GM23248 (cell line): ENCODE data around the gene MACROD2. TPM values are rescaled to one million over a fixed set of nuclear protein-coding genes. Genes with fewer than 3 reads are reported as not detected.

Experiments
- DNase-seq: peaks from one replicate; pipeline ENCODE4 v3.0.0-alpha.2; 2015
- H2AFZ ChIP-seq: fragments of 200-600 bp; sonication (generic); 2 replicates; pipeline ENCODE4 v1.6.1; 2016; ENCODE audit warnings: antibody characterized with exemption
- H3F3A ChIP-seq: fragments of 200-600 bp; sonication (generic); 2 replicates; pipeline ENCODE4 v1.6.1; 2016; ENCODE audit warnings: mild to moderate bottlenecking, antibody characterized with exemption, mixed run types; ENCODE audit not compliant: insufficient read depth
- H3K27ac ChIP-seq: fragments of 200-600 bp; sonication (generic); 2 replicates; pipeline ENCODE4 v1.5.1; 2016; ENCODE audit warnings: mild to moderate bottlenecking
- H3K27me3 ChIP-seq: fragments of 200-600 bp; sonication (generic); replicated peaks from 2 replicates; pipeline ENCODE4 v1.6.1; 2016; ENCODE audit warnings: mild to moderate bottlenecking; ENCODE audit not compliant: insufficient read depth
- H3K36me3 ChIP-seq: fragments of 200-600 bp; sonication (generic); 2 replicates; pipeline ENCODE4 v1.6.1; 2016; ENCODE audit warnings: low read depth, mild to moderate bottlenecking
- H3K4me1 ChIP-seq: fragments of 200-600 bp; sonication (generic); 2 replicates; pipeline ENCODE4 v1.6.1; 2016; ENCODE audit warnings: mild to moderate bottlenecking; ENCODE audit not compliant: insufficient read depth
- H3K4me2 ChIP-seq: fragments of 200-600 bp; sonication (generic); one replicate; pipeline ENCODE4 v1.6.1; 2016; ENCODE audit warnings: mild to moderate bottlenecking; ENCODE audit not compliant: unreplicated experiment
- H3K4me3 ChIP-seq: fragments of 200-600 bp; sonication (generic); 2 replicates; pipeline ENCODE4 v1.5.1; 2016; ENCODE audit warnings: mild to moderate bottlenecking
- H3K79me2 ChIP-seq: fragments of 200-600 bp; sonication (generic); 2 replicates; pipeline ENCODE4 v1.6.1; 2016; ENCODE audit warnings: mild to moderate bottlenecking; ENCODE audit not compliant: insufficient read depth
- H3K9ac ChIP-seq: fragments of 200-600 bp; sonication (generic); 2 replicates; pipeline ENCODE4 v1.6.1; 2016; ENCODE audit warnings: mild to moderate bottlenecking
- H3K9me2 ChIP-seq: fragments of 200-600 bp; sonication (generic); 2 replicates; pipeline ENCODE4 v1.6.1; 2016; ENCODE audit warnings: mixed run types, mild to moderate bottlenecking, moderate library complexity; ENCODE audit not compliant: insufficient read depth
- H3K9me3 ChIP-seq: fragments of 200-600 bp; sonication (generic); one replicate; pipeline ENCODE4 v1.6.1; 2017; ENCODE audit warnings: low read depth
- H4K20me1 ChIP-seq: fragments of 200-600 bp; sonication (generic); 2 replicates; pipeline ENCODE4 v1.6.0; 2016; ENCODE audit not compliant: insufficient read depth
- EZH2 ChIP-seq: fragments of 200-600 bp; sonication (generic); IDR thresholded peaks from 2 replicates; pipeline ENCODE4 v1.6.1; 2018; ENCODE audit warnings: antibody characterized with exemption, mild to moderate bottlenecking; ENCODE audit not compliant: insufficient read depth, poor library complexity, severe bottlenecking
- EZH2phosphoT487 ChIP-seq: fragments of 200-600 bp; sonication (generic); IDR thresholded peaks from 2 replicates; pipeline ENCODE4 v1.6.1; 2018; ENCODE audit warnings: antibody characterized with exemption, moderate library complexity, mild to moderate bottlenecking, low read depth; ENCODE audit not compliant: insufficient read depth
- WGBS, 2 experiments: methylation state at CpG; one replicate each; pipeline ENCODE4 v1.1.6; 2015 to 2017; ENCODE audit warnings: low lambda C conversion rate in 2 of 2, low coverage in 1 of 2; ENCODE audit errors: missing lambda C conversion rate in 2 of 2; 5-methylcytosine and 5-hydroxymethylcytosine counted together
- in situ Hi-C: fragments of 300-500 bp; cut with MboI; formaldehyde crosslinking; loops from 2 replicates; pipeline ENCODE4 v1.15.0; 2020
- polyA plus RNA-seq: library from polyadenylated mRNA; unstranded; fragments of >200 nt; fragmentation: Nextera tagmentation; extraction: Ambion mirVana; gene quantifications from 2 replicates; pipeline ENCODE4 v1.2.1, GENCODE V29; 2016
- total RNA-seq: library from RNA; depleted of rRNA; stranded (reverse); fragments of >200 nt; shearing (Covaris generic); gene quantifications from 2 replicates; pipeline ENCODE4 v1.2.3, GENCODE V29; 2014

The MACROD2 gene
- total and polyA plus RNA-seq, 2 experiments from 2014 or later, result 1.1 to 3.1 TPM

- Histone ChIP-seq H3K79me2 (no peaks in the 10 kb centered on the region), H3K36me3 (no peaks in the 10 kb centered on the region), H3K9ac (no peak overlapping the region), H3K4me2 (no peak overlapping the region), H3K4me3 (no peak overlapping the region), H2AFZ (no peak overlapping the region), H3K4me1 (no peaks in the 10 kb centered on the region), H3K9me2 (no peaks in the 10 kb centered on the region), H3K27me3 (no peaks in the 10 kb centered on the region), H3F3A (no peaks in the 10 kb centered on the region), H3K27ac (no peak overlapping the region), H4K20me1 (no peaks in the 10 kb centered on the region), H3K9me3 (no peaks in the 10 kb centered on the region)
- 80 to 85% methylated on average over 5 of the region's 5 CpGs for WGBS, 2 experiments
- TF ChIP-seq EZH2phosphoT487 (no peak), EZH2 (no peak)
- in situ Hi-C loops, result no loop called here
- DNase-seq, result no peak
These were observed 806.4 kb downstream of the MACROD2 start for GRCh38 chr20:14801591-14802325.

- no peak overlapping the region for H3K4me3 ChIP-seq
- no peak overlapping the region for H3K27ac ChIP-seq
- TF ChIP-seq EZH2phosphoT487, result no peak
- no peak for TF ChIP-seq EZH2
- DNase-seq, result no peak
- no peak overlapping the region for H3K4me2 ChIP-seq
- H3K79me2 ChIP-seq, result no peaks in the 10 kb centered on the region
- no peaks in the 10 kb centered on the region for H3K36me3 ChIP-seq
- no peaks in the 10 kb centered on the region for H3K27me3 ChIP-seq
- no peaks in the 10 kb centered on the region for H4K20me1 ChIP-seq
- H3K4me1 ChIP-seq, result no peaks in the 10 kb centered on the region
- H3K9ac ChIP-seq, result no peak overlapping the region
- H3K9me3 ChIP-seq, result no peaks in the 10 kb centered on the region
- in situ Hi-C loops, result no loop called here
- WGBS, 2 experiments, result 38 to 48% methylated on average over 2 of the region's 2 CpGs
- no peaks in the 10 kb centered on the region for H3F3A ChIP-seq
- H3K9me2 ChIP-seq, result no peaks in the 10 kb centered on the region
- H2AFZ ChIP-seq, result no peak overlapping the region
These were observed 811.9 kb downstream of the MACROD2 start for GRCh38 chr20:14807224-14807623.

- H3K9me3 ChIP-seq, result no peaks in the 10 kb centered on the region
- H3K9ac ChIP-seq, result no peak overlapping the region
- no peak overlapping the region for H3K4me3 ChIP-seq
- H3K27ac ChIP-seq, result no peak overlapping the region
- WGBS, 2 experiments, result 53 to 59% methylated on average over 2 of the region's 2 CpGs
- no peak overlapping the region for H3K4me2 ChIP-seq
- in situ Hi-C loops, result no loop called here
- no peaks in the 10 kb centered on the region for H3K79me2 ChIP-seq
- no peak for TF ChIP-seq EZH2phosphoT487
- TF ChIP-seq EZH2, result no peak
- H3K4me1 ChIP-seq, result no peaks in the 10 kb centered on the region
- H4K20me1 ChIP-seq, result no peaks in the 10 kb centered on the region
- no peak overlapping the region for H2AFZ ChIP-seq
- no peak for DNase-seq
- no peaks in the 10 kb centered on the region for H3K9me2 ChIP-seq
- no peaks in the 10 kb centered on the region for H3K36me3 ChIP-seq
- no peaks in the 10 kb centered on the region for H3F3A ChIP-seq
- H3K27me3 ChIP-seq, result no peaks in the 10 kb centered on the region
These were observed 820.0 kb downstream of the MACROD2 start for GRCh38 chr20:14815340-14815739.

GRCh38 chr20:14816471-14816870, 821.2 kb downstream of the MACROD2 start:
- Histone ChIP-seq H3F3A (no peaks in the 10 kb centered on the region), H3K27me3 (no peaks in the 10 kb centered on the region), H3K27ac (no peak overlapping the region), H3K9ac (no peak overlapping the region), H3K4me1 (no peaks in the 10 kb centered on the region), H2AFZ (no peak overlapping the region), H3K4me3 (no peak overlapping the region), H3K9me2 (no peaks in the 10 kb centered on the region), H3K9me3 (no peaks in the 10 kb centered on the region), H3K4me2 (no peak overlapping the region), H3K79me2 (no peaks in the 10 kb centered on the region), H4K20me1 (no peaks in the 10 kb centered on the region), H3K36me3 (no peaks in the 10 kb centered on the region)
- TF ChIP-seq EZH2phosphoT487 (no peak), EZH2 (no peak)
- in situ Hi-C loops, result no loop called here
- no peak for DNase-seq
- WGBS, 2 experiments, result 48 to 67% methylated on average over 1 of the region's 1 CpG
